Right renal cortex interstitium (tissue), 3 donors: ENCODE data around the gene DCBLD1. TPM values are rescaled to one million over a fixed set of nuclear protein-coding genes. Genes with fewer than 3 reads are reported as not detected.

Experiments
- DNase-seq, 3 donors: peaks; one replicate each; pipeline ENCODE4 v3.0.0-alpha.2; 2013; ENCODE audit warnings: low read depth in 3 of 3, low spot score in 2 of 3
- polyA plus RNA-seq, 3 donors: library from polyadenylated mRNA; unstranded; fragments of 120-200 nt; gene quantifications; one replicate each; pipeline ENCODE4 v1.2.1, GENCODE V29; 2013; ENCODE audit not compliant: insufficient read length in 3 of 3

Gene DCBLD1
- polyA plus RNA-seq, 3 donors, result 11.0 to 11.9 (median 11.3) TPM

- no peak for DNase-seq
These were observed 38.3 kb downstream of the DCBLD1 start for GRCh38 chr6:117520603-117521395.

GRCh38 chr6:117521791-117522502, 39.5 kb downstream of the DCBLD1 start:
- DNase-seq, result no peak

GRCh38 chr6:117525607-117526006, 43.1 kb downstream of the DCBLD1 start:
- no peak for DNase-seq

GRCh38 chr6:117530467-117531242, 48.2 kb downstream of the DCBLD1 start:
- no peak for DNase-seq

GRCh38 chr6:117531346-117531745, 48.9 kb downstream of the DCBLD1 start:
- DNase-seq, result no peak

- DNase-seq, result no peak
These were observed 49.6 kb downstream of the DCBLD1 start for GRCh38 chr6:117531809-117532725.

- no peak for DNase-seq
These were observed 51.3 kb downstream of the DCBLD1 start for GRCh38 chr6:117533775-117534174.

GRCh38 chr6:117534974-117535373, 52.5 kb downstream of the DCBLD1 start:
- no peak for DNase-seq

GRCh38 chr6:117536317-117536716, 53.8 kb downstream of the DCBLD1 start:
- DNase-seq, result no peak

- DNase-seq, result no peak
These were observed 56.1 kb downstream of the DCBLD1 start for GRCh38 chr6:117538615-117539014.

GRCh38 chr6:117540670-117541069, 58.2 kb downstream of the DCBLD1 start:
- DNase-seq, result no peak

- no peak for DNase-seq
These were observed 60.0 kb downstream of the DCBLD1 start for GRCh38 chr6:117542493-117542892.

- DNase-seq, result no peak
These were observed 62.2 kb downstream of the DCBLD1 start for GRCh38 chr6:117544716-117545115.

- no peak for DNase-seq
These were observed 62.7 kb downstream of the DCBLD1 start for GRCh38 chr6:117545161-117545595.

- DNase-seq, result no peak
These were observed 64.2 kb downstream of the DCBLD1 start for GRCh38 chr6:117546674-117547073.

- peak in 2 of 3 donors; percentile 59 to 70 for DNase-seq
These were observed 65.5 kb downstream of the DCBLD1 start for GRCh38 chr6:117547688-117548621.

- no peak for DNase-seq
These were observed 66.4 kb downstream of the DCBLD1 start for GRCh38 chr6:117548797-117549301.

GRCh38 chr6:117549611-117550010, 67.1 kb downstream of the DCBLD1 start:
- no peak for DNase-seq

- DNase-seq, result no peak
These were observed 67.7 kb downstream of the DCBLD1 start for GRCh38 chr6:117550078-117550600.
